ENCODE measurements around the gene HSPA6.

Gene HSPA6

GRCh38 chr1:161484613-161485012, 39.7 kb upstream of the HSPA6 start:
- TF ChIP-seq, protein P1, sequence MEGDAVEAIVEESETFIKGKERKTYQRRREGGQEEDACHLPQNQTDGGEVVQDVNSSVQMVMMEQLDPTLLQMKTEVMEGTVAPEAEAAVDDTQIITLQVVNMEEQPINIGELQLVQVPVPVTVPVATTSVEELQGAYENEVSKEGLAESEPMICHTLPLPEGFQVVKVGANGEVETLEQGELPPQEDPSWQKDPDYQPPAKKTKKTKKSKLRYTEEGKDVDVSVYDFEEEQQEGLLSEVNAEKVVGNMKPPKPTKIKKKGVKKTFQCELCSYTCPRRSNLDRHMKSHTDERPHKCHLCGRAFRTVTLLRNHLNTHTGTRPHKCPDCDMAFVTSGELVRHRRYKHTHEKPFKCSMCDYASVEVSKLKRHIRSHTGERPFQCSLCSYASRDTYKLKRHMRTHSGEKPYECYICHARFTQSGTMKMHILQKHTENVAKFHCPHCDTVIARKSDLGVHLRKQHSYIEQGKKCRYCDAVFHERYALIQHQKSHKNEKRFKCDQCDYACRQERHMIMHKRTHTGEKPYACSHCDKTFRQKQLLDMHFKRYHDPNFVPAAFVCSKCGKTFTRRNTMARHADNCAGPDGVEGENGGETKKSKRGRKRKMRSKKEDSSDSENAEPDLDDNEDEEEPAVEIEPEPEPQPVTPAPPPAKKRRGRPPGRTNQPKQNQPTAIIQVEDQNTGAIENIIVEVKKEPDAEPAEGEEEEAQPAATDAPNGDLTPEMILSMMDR (IDR thresholded peaks at IDR 0.05) = no peak
- no peak for DNase-seq (ENCODE audit: low spot score)
- no peak overlapping the region for H3K27ac ChIP-seq
- H3K4me3 ChIP-seq = no peak overlapping the region

DNA sequence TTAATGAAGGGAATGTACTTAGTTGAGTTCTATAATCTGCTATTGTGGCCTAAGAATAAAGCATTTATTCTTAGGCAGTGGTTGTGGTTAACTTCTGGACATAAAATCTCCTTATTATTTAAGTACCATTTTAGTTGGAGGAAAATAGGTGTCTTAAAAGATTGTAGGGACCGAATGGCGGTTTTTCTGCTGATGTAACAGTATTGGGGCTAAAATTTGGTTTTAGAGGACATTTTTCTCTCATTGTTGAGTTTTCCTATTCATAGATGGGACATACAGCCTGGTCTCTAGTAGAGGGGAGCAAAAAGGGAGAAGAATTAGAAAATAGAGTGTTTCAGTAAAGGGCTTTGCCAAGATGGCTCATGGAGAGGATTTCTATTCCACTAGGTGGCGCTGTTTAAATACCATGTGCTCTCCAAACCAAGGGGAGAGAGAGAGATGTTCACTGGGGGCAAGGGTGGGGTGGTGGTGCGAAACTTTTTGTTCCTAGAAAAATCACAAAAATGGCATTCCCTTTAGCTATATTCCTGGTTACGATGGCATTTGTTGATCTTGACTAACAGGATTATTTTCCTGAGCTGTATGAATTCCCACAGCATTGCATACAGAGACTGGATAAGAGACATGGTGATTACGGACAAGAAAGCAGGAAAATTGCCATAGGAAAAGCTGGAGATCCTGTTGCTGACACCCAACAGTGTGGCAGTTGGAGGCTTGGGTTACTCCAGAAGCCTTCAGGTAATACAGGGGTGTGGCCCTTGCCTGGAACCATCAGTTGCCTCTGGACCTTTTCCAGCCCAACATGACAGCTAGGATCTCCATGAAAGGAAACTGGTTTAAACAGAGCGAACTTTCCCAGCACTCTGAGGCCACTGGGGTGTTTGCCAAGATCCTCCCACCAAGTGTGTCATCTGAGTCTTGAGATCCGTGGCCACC, 37.3 kb upstream of the HSPA6 start:
- Histone ChIP-seq H3K4me3 (peak overlapping the region; percentile 39), H3K27ac (peak overlapping the region in 1 of 2 donors; percentile 14)
- TF ChIP-seq, protein P1 (IDR thresholded peaks at IDR 0.05) = peak; percentile 53
- DNase-seq (ENCODE audit: low spot score) = no peak

DNA sequence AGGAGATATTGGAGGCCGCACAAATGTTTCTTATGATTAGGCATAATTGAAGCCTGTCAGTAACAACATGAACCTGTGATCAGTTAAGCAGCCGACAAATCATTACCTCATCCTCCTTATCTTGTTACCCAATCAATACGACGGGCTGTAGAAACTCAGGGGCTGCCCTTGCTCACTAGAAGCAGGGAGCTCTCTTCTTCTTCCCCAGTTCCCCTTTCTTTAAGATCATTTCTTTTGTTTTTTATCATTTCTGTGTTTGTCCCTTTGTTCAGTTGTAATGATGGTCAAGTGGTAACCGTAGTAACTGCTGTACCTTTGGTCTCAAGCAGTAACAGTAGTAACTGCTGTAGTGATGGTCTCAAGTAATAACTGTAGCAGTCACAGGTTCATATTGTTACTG, 32.9 kb upstream of the HSPA6 start:
- TF ChIP-seq, protein P1 (IDR thresholded peaks at IDR 0.05) = no peak
- no peak overlapping the region for H3K4me3 ChIP-seq
- no peak overlapping the region for H3K27ac ChIP-seq
- no peak for DNase-seq (ENCODE audit: low spot score)

DNA sequence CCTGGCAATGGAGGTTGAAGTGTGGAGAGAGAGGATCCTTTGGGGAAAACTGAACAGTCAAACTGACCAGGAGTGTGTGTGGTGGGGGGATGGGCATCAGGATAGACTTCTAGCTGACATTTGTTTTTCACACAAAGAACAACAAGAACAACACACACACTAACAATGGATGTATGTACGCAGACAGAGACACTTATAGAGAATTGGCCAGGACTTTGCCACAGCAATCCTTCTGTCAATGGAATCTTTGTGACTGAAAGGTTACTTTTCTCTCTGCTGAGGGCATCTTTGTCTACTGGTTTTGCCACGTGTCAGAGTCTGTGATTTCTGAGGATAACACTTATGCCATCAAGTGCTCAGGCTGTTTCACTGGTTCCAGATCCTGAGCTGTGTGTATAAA, 31.5 kb upstream of the HSPA6 start:
- no peak overlapping the region for H3K4me3 ChIP-seq
- no peak for DNase-seq (ENCODE audit: low spot score)
- TF ChIP-seq, protein P1 (IDR thresholded peaks at IDR 0.05) = no peak
- no peak overlapping the region for H3K27ac ChIP-seq

GRCh38 chr1:161494091-161494735, 30.1 kb upstream of the HSPA6 start:
- DNase-seq (ENCODE audit: low spot score) = no peak
- no peak overlapping the region for H3K4me3 ChIP-seq
- no peak overlapping the region for H3K27ac ChIP-seq
- TF ChIP-seq, protein P1 (IDR thresholded peaks at IDR 0.05) = no peak

DNA sequence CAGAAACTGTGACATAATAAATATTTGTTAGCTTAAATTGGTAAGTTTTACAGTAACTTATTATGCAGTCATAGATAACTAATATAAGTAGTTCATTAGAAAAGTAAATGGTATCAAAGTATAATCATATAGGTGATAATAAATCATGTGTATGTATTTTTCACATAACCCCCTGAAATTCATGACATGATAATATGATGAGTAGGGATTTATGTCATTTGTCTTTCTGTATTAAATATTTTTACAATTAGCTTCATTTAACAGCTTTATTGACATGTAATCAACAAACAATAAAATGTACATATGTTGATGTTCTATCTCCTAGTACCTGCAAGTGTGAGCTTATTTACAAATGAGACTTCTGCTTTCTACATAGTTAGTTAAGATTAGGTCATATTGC, 28.9 kb upstream of the HSPA6 start:
- TF ChIP-seq, protein P1 (IDR thresholded peaks at IDR 0.05) = no peak
- no peak overlapping the region for H3K27ac ChIP-seq
- no peak overlapping the region for H3K4me3 ChIP-seq
- DNase-seq (ENCODE audit: low spot score) = no peak
